ENCODE measurements around the gene RTN4RL1.

RTN4RL1 gene

GRCh38 chr17:2054262-2054511, 29.1 kb upstream of the RTN4RL1 start:
- peaks cover 5 to 76% (median 42%) of the 10 kb centered on the region in 5 donors for H3K4me1 ChIP-seq (ENCODE audit: control insufficient read depth in 5 of 5, insufficient read depth in 5 of 5, low read length in 5 of 5)
- peaks cover 11 to 28% (median 27%) of the 10 kb centered on the region in 5 donors for H3K27me3 ChIP-seq (ENCODE audit: control insufficient read depth in 5 of 5, insufficient read depth in 4 of 5, low read length in 5 of 5)

GRCh38 chr17:2053380-2054261, 28.5 kb upstream of the RTN4RL1 start:
- Histone ChIP-seq H3K27ac (ENCODE audit: low read depth, low read length) (peak overlapping the region; percentile 46), H3K9ac (ENCODE audit: low read length in 5 of 5) (no peak overlapping the region), H3K27me3 (ENCODE audit: control insufficient read depth in 5 of 5, insufficient read depth in 4 of 5, low read length in 5 of 5) (peaks cover 11 to 28% (median 27%) of the 10 kb centered on the region in 5 donors)

More at GRCh38 chr17:2054262-2054511, 29.1 kb upstream of the RTN4RL1 start:
- H3K4me3 ChIP-seq (ENCODE audit: low read depth in 1 of 5, low read length in 5 of 5): peak overlapping the region; percentile 44 to 71 (median 59)
- H3K36me3 ChIP-seq (ENCODE audit: control insufficient read depth in 5 of 5, insufficient read depth in 5 of 5, low read length in 5 of 5): peaks cover 0 to 7% (median 3%) of the 10 kb centered on the region in 5 donors
- H3K9me3 ChIP-seq (ENCODE audit: control insufficient read depth in 5 of 5, low read length in 5 of 5): no peaks in the 10 kb centered on the region
- H3K27ac ChIP-seq (ENCODE audit: low read depth, low read length): peak overlapping the region; percentile 46
- no peak overlapping the region for H3K9ac ChIP-seq (ENCODE audit: low read length in 5 of 5)

GRCh38 chr17:2051933-2052559, 26.9 kb upstream of the RTN4RL1 start:
- Histone ChIP-seq H3K4me1 (ENCODE audit: control insufficient read depth in 5 of 5, insufficient read depth in 5 of 5, low read length in 5 of 5) (peaks cover 6 to 60% (median 34%) of the 10 kb centered on the region in 5 donors), H3K9ac (ENCODE audit: low read length in 5 of 5) (no peak overlapping the region), H3K27ac (ENCODE audit: low read depth, low read length) (no peak overlapping the region), H3K27me3 (ENCODE audit: control insufficient read depth in 5 of 5, insufficient read depth in 4 of 5, low read length in 5 of 5) (peaks cover 5 to 23% (median 20%) of the 10 kb centered on the region in 5 donors), H3K4me3 (ENCODE audit: low read depth in 1 of 5, low read length in 5 of 5) (no peak overlapping the region), H3K9me3 (ENCODE audit: control insufficient read depth in 5 of 5, low read length in 5 of 5) (no peaks in the 10 kb centered on the region), H3K36me3 (ENCODE audit: control insufficient read depth in 5 of 5, insufficient read depth in 5 of 5, low read length in 5 of 5) (peaks cover 0 to 3% (median 0%) of the 10 kb centered on the region in 5 donors)

More at GRCh38 chr17:2053380-2054261, 28.5 kb upstream of the RTN4RL1 start:
- Histone ChIP-seq H3K9me3 (ENCODE audit: control insufficient read depth in 5 of 5, low read length in 5 of 5) (no peaks in the 10 kb centered on the region), H3K4me3 (ENCODE audit: low read depth in 1 of 5, low read length in 5 of 5) (peak overlapping the region in 4 of 5 donors; percentile 44 to 71 (median 63)), H3K36me3 (ENCODE audit: control insufficient read depth in 5 of 5, insufficient read depth in 5 of 5, low read length in 5 of 5) (peaks cover 0 to 7% (median 3%) of the 10 kb centered on the region in 5 donors), H3K4me1 (ENCODE audit: control insufficient read depth in 5 of 5, insufficient read depth in 5 of 5, low read length in 5 of 5) (peaks cover 6 to 75% (median 45%) of the 10 kb centered on the region in 5 donors)

GRCh38 chr17:2051061-2051932, 26.2 kb upstream of the RTN4RL1 start:
- H3K27ac ChIP-seq (ENCODE audit: low read depth, low read length): no peak overlapping the region
- no peaks in the 10 kb centered on the region for H3K36me3 ChIP-seq (ENCODE audit: control insufficient read depth in 5 of 5, insufficient read depth in 5 of 5, low read length in 5 of 5)
- peaks cover 6 to 52% (median 30%) of the 10 kb centered on the region in 5 donors for H3K4me1 ChIP-seq (ENCODE audit: control insufficient read depth in 5 of 5, insufficient read depth in 5 of 5, low read length in 5 of 5)
- H3K9me3 ChIP-seq (ENCODE audit: control insufficient read depth in 5 of 5, low read length in 5 of 5): no peaks in the 10 kb centered on the region
- H3K27me3 ChIP-seq (ENCODE audit: control insufficient read depth in 5 of 5, insufficient read depth in 4 of 5, low read length in 5 of 5): peaks cover 5 to 18% (median 14%) of the 10 kb centered on the region in 5 donors
- no peak overlapping the region for H3K4me3 ChIP-seq (ENCODE audit: low read depth in 1 of 5, low read length in 5 of 5)
- H3K9ac ChIP-seq (ENCODE audit: low read length in 5 of 5): no peak overlapping the region

- no peaks in the 10 kb centered on the region for H3K9me3 ChIP-seq (ENCODE audit: control insufficient read depth in 5 of 5, low read length in 5 of 5)
- peak overlapping the region in 3 of 5 donors; percentile 22 to 58 (median 52) for H3K4me3 ChIP-seq (ENCODE audit: low read depth in 1 of 5, low read length in 5 of 5)
- no peak overlapping the region for H3K9ac ChIP-seq (ENCODE audit: low read length in 5 of 5)
- no peaks in the 10 kb centered on the region for H3K36me3 ChIP-seq (ENCODE audit: control insufficient read depth in 5 of 5, insufficient read depth in 5 of 5, low read length in 5 of 5)
- H3K27ac ChIP-seq (ENCODE audit: low read depth, low read length): no peak overlapping the region
- H3K27me3 ChIP-seq (ENCODE audit: control insufficient read depth in 5 of 5, insufficient read depth in 4 of 5, low read length in 5 of 5): peaks cover 4 to 18% (median 14%) of the 10 kb centered on the region in 5 donors
- peaks cover 6 to 47% (median 29%) of the 10 kb centered on the region in 5 donors for H3K4me1 ChIP-seq (ENCODE audit: control insufficient read depth in 5 of 5, insufficient read depth in 5 of 5, low read length in 5 of 5)
Measured at GRCh38 chr17:2050300-2051060, 25.3 kb upstream of the RTN4RL1 start.

- H3K9me3 ChIP-seq (ENCODE audit: control insufficient read depth in 5 of 5, low read length in 5 of 5): no peaks in the 10 kb centered on the region
- H3K4me1 ChIP-seq (ENCODE audit: control insufficient read depth in 5 of 5, insufficient read depth in 5 of 5, low read length in 5 of 5): peaks cover 6 to 40% (median 23%) of the 10 kb centered on the region in 5 donors
- H3K36me3 ChIP-seq (ENCODE audit: control insufficient read depth in 5 of 5, insufficient read depth in 5 of 5, low read length in 5 of 5): peaks cover 0 to 1% (median 0%) of the 10 kb centered on the region in 5 donors
- H3K27ac ChIP-seq (ENCODE audit: low read depth, low read length): no peak overlapping the region
- H3K27me3 ChIP-seq (ENCODE audit: control insufficient read depth in 5 of 5, insufficient read depth in 4 of 5, low read length in 5 of 5): peaks cover 4 to 17% (median 13%) of the 10 kb centered on the region in 5 donors
- H3K4me3 ChIP-seq (ENCODE audit: low read depth in 1 of 5, low read length in 5 of 5): peak overlapping the region; percentile 51 to 78 (median 75)
- H3K9ac ChIP-seq (ENCODE audit: low read length in 5 of 5): peak overlapping the region in 4 of 5 donors; percentile 10 to 72 (median 58)
Measured at GRCh38 chr17:2049333-2050299, 24.5 kb upstream of the RTN4RL1 start.

- H3K9ac ChIP-seq (ENCODE audit: low read length in 5 of 5): peak overlapping the region in 3 of 5 donors; percentile 10 to 72 (median 47)
- peaks cover 4 to 10% (median 6%) of the 10 kb centered on the region in 5 donors for H3K27me3 ChIP-seq (ENCODE audit: control insufficient read depth in 5 of 5, insufficient read depth in 4 of 5, low read length in 5 of 5)
- peaks cover 0 to 7% (median 4%) of the 10 kb centered on the region in 5 donors for H3K36me3 ChIP-seq (ENCODE audit: control insufficient read depth in 5 of 5, insufficient read depth in 5 of 5, low read length in 5 of 5)
- no peak overlapping the region for H3K27ac ChIP-seq (ENCODE audit: low read depth, low read length)
- peaks cover 6 to 39% (median 22%) of the 10 kb centered on the region in 5 donors for H3K4me1 ChIP-seq (ENCODE audit: control insufficient read depth in 5 of 5, insufficient read depth in 5 of 5, low read length in 5 of 5)
- no peaks in the 10 kb centered on the region for H3K9me3 ChIP-seq (ENCODE audit: control insufficient read depth in 5 of 5, low read length in 5 of 5)
- peak overlapping the region in 3 of 5 donors; percentile 75 to 78 (median 78) for H3K4me3 ChIP-seq (ENCODE audit: low read depth in 1 of 5, low read length in 5 of 5)
Measured at GRCh38 chr17:2048805-2049204, 23.7 kb upstream of the RTN4RL1 start.

- peaks cover 0 to 18% (median 13%) of the 10 kb centered on the region in 5 donors for H3K36me3 ChIP-seq (ENCODE audit: control insufficient read depth in 5 of 5, insufficient read depth in 5 of 5, low read length in 5 of 5)
- H3K9me3 ChIP-seq (ENCODE audit: control insufficient read depth in 5 of 5, low read length in 5 of 5): no peaks in the 10 kb centered on the region
- H3K9ac ChIP-seq (ENCODE audit: low read length in 5 of 5): no peak overlapping the region
- H3K27ac ChIP-seq (ENCODE audit: low read depth, low read length): no peak overlapping the region
- peaks cover 0 to 6% (median 6%) of the 10 kb centered on the region in 5 donors for H3K27me3 ChIP-seq (ENCODE audit: control insufficient read depth in 5 of 5, insufficient read depth in 4 of 5, low read length in 5 of 5)
- H3K4me3 ChIP-seq (ENCODE audit: low read depth in 1 of 5, low read length in 5 of 5): no peak overlapping the region
- H3K4me1 ChIP-seq (ENCODE audit: control insufficient read depth in 5 of 5, insufficient read depth in 5 of 5, low read length in 5 of 5): peaks cover 4 to 44% (median 25%) of the 10 kb centered on the region in 5 donors
Measured at GRCh38 chr17:2047590-2047989, 22.5 kb upstream of the RTN4RL1 start.
